ENCODE measurements around the gene EIF3K. TPM values are rescaled to one million over a fixed set of nuclear protein-coding genes. Genes with fewer than 3 reads are reported as not detected.
"Not testable (repeated sequence)": the region's sequence is repeated elsewhere in the genome, so short reads cannot be mapped to it uniquely, and the experiment has no call there.

EIF3K gene
- polyA plus RNA-seq (ENCODE audit: insufficient read length in 4 of 4) = 100 to 1,000 TPM; 307 to 353 (median 328) TPM

DNA sequence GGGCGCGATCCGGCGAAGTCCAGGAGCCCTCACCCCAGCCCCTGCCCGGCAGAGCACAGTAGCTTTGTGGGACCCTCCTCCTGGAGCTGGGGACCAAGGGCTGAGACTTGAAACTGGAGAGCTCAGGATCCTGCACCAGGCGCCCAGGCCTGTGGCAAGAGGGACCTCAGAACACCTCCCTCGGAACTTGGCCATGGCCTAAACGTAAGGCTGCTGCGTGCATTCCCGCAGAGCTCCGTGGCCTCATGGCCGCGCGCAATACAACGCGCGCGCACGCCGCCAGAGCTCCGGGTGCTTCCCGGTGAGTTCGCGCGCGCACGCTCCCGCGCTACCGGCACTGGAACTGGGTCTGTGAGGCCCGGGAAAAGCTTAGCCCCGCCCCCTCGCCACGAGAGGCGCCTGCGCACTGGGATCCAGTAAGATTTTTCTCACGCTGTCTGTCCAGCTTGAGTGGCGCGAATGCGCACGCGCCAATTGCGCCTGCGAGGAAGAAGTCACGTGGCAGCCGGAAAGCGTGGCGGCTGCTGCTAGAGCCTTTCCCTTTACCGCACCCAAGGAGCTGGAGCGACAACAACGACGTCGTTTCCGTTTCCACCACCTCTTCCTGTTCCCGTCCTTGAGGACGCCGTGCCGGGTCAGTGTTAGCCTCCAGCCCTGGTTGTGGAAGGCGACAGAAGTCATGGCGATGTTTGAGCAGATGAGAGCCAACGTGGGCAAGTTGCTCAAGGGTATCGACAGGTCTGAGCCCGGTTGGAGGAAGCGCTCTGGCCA, at the start of gene EIF3K:
Gene EIF3K (plus strand): TSS at position 599 of the 771 bp plus-strand sequence. CDS start 81 bp downstream, at position 680.
- peak; percentile 96 to 100 (median 98) for DNase-seq (ENCODE audit: low read depth in 4 of 4, low spot score in 3 of 4)

- no peak for DNase-seq (ENCODE audit: low read depth in 4 of 4, low spot score in 3 of 4)
Measured at GRCh38 chr19:38569368-38569983, 49.5 kb upstream of the EIF3K start.

DNA sequence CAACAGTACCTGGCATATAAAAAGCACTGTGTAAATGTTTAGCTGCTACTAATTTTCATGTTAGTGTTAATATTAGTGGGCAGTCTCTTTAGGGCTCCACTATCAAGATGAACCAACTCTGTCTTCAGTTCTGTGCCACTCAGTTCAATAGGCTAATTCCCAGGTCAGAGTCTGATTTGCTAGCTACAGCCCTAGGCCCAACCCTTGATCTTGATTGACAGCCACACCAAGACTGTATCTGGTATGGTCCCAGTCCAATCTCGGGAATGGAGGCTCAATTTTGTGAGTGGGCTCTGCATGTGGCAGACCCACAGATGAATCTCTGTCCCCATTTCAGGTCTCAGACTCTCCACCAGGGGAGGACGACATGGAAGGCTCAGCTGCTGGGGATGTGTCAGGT, 47.3 kb upstream of the EIF3K start:
- no peak for DNase-seq (ENCODE audit: low read depth in 4 of 4, low spot score in 3 of 4)

DNA sequence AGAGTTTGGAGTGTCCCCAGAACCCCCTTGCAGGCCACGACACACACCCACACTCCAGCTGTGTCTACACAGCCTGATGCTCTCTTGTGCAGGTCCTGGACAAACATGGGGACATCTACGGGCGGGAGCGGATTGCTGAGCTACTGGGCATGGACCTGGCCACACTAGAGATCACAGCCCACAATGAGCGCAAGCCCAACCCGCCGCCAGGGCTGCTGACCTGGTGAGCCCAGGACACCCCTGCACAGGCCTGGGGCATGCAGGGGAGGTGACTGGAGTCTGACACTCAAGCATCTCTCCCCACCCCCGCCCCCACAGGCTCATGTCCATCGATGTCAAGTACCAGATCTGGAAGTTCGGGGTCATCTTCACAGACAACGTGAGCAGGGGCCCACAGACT, 41.2 kb upstream of the EIF3K start:
- no peak for DNase-seq (ENCODE audit: low read depth in 4 of 4, low spot score in 3 of 4)

DNA sequence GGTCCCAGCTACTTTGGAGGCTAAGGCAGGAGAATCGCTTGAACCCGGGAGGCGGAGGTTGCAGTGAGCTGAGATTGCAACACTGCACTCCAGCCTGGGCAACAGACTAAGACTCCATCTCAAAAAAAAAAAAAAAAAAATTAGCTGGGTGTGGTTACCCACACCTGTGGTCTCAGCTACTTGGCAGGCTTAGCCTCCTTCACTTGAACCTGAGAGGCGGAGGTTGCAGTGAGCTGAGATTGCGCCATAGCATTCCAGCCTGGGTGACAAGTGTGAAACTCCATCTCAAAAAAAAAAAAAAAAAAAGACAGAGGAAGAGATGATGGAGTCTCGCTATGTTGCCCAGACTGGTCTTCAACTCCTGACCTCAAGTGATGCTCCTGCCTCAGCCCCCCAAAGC, 39.7 kb upstream of the EIF3K start:
- DNase-seq (ENCODE audit: low read depth in 4 of 4, low spot score in 3 of 4) = not testable (repeated sequence)

GRCh38 chr19:38580080-38580479, 38.9 kb upstream of the EIF3K start:
- no peak for DNase-seq (ENCODE audit: low read depth in 4 of 4, low spot score in 3 of 4)

- no peak for DNase-seq (ENCODE audit: low read depth in 4 of 4, low spot score in 3 of 4)
Measured at GRCh38 chr19:38583219-38583984, 35.6 kb upstream of the EIF3K start.

- no peak for DNase-seq (ENCODE audit: low read depth in 4 of 4, low spot score in 3 of 4)
Measured at GRCh38 chr19:38583985-38584305, 35.0 kb upstream of the EIF3K start.

DNA sequence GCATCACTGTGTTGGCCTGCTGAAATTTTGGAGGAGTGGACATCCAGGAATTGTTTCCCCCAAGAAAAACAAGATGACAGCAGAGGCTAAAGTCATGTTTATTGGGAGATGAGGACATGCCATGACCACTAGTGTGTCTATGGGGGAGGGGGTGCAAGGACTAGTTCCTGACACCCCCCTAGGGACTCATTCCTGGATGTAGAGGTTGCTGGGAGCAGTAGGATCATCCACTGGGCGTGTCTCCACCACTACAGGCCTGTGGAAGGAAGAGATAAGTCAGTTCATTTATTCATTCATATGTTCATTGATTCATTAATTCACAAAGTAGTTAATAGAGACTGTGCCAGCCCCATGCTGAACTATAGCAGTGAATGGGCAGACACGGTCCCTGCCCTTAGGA, 31.4 kb upstream of the EIF3K start:
- DNase-seq (ENCODE audit: low read depth in 4 of 4, low spot score in 3 of 4) = no peak

- DNase-seq (ENCODE audit: low read depth in 4 of 4, low spot score in 3 of 4) = no peak
Measured at GRCh38 chr19:38588041-38588440, 30.9 kb upstream of the EIF3K start.

GRCh38 chr19:38592940-38593339, 26.0 kb upstream of the EIF3K start:
- no peak for DNase-seq (ENCODE audit: low read depth in 4 of 4, low spot score in 3 of 4)

- peak in 3 of 4 donors; percentile 33 to 45 (median 44) for DNase-seq (ENCODE audit: low read depth in 4 of 4, low spot score in 3 of 4)
Measured at GRCh38 chr19:38596057-38596981, 22.7 kb upstream of the EIF3K start.

GRCh38 chr19:38597075-38597474, 21.9 kb upstream of the EIF3K start:
- DNase-seq (ENCODE audit: low read depth in 4 of 4, low spot score in 3 of 4) = no peak

DNA sequence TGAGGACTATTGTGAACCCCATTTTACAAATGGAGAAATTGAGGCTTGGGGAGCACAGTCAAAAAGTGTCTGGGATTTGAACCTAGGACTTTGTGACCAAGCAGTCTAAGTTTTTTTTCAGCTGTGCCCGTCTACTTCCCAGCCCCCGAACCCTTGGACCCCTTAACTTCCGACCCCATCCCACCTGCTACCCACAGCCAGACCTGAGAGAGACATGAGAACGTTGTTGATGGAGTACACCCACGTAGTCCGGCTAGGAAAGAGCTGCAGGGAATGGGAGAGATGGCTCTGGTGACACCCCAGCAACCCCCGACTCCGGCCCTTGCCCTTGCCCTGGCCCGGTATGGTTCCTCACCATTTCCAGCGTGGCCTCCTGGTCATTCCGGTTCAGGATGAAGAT, 19.3 kb upstream of the EIF3K start:
- no peak for DNase-seq (ENCODE audit: low read depth in 4 of 4, low spot score in 3 of 4)

- not testable (repeated sequence) for DNase-seq (ENCODE audit: low read depth in 4 of 4, low spot score in 3 of 4)
Measured at GRCh38 chr19:38602856-38603255, 16.1 kb upstream of the EIF3K start.

DNA sequence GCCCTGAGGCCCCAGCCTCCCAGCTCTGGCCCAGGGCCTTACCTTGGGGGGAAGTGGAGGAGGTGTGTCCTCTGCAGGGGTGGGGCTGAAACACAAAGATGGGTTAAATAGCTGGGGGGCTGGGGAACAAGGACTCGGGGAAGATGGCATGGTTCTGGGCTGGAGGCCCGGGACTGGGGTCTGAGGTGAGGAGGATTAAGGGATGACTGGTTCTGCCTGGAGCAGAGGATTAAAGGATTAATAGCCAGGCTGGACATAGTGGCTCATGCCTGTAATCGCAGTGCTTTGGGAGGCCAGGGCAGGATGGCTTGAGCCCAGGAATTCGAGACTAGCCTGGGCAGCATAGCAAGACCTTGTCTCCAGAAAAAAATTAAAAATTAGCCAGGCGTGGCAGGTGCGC, 12.9 kb upstream of the EIF3K start:
- no peak for DNase-seq (ENCODE audit: low read depth in 4 of 4, low spot score in 3 of 4)

DNA sequence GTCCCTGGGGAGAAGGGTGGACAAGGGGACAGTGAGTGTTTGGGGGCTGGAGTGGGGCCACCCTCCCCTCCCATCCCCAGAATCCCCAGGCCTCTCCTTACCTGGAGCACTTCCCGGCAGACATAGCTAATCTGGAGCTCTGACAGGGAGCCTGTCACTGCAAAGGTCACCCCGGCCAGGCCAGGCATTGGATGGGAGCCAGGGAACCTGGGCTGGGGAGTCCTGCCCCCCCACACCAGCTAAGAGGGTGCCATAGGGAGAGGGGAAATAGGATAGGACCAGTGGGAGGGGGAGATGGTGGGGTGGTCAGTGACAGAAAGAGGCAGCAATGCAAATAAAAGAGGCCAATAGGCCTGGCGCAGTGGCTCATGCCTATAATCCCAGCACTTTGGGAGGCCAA, 4.7 kb upstream of the EIF3K start:
- DNase-seq (ENCODE audit: low read depth in 4 of 4, low spot score in 3 of 4) = no peak

DNA sequence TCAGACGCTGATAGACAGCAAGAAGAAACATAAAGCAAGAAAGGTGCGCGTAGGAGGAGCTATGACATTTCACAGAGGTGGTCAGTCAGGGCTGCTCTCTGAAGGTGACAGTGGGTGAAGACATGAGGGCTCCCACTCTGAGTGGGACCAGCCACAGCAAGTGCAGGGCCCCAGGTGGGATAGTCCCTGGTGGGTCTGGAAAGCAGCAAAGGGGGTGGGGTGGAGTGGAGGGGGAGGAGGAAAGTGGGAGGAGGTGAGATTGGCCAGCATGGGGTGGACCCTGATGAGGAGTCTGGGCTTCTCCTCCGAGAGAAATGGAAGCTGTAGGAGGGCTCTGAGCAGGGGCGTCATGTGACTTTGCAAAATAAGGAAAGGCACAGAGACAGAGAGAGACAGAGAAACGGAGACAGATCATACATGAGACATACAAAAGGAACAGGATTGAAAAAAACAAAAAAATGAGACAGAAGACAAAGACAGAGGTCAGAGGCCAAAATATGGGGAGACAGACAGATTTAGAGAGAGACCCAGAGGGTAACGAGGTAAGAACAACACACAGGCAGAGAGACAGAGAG, 3.9 kb upstream of the EIF3K start:
- no peak for DNase-seq (ENCODE audit: low read depth in 4 of 4, low spot score in 3 of 4)

GRCh38 chr19:38616265-38616664, 2.7 kb upstream of the EIF3K start:
- DNase-seq (ENCODE audit: low read depth in 4 of 4, low spot score in 3 of 4) = no peak

DNA sequence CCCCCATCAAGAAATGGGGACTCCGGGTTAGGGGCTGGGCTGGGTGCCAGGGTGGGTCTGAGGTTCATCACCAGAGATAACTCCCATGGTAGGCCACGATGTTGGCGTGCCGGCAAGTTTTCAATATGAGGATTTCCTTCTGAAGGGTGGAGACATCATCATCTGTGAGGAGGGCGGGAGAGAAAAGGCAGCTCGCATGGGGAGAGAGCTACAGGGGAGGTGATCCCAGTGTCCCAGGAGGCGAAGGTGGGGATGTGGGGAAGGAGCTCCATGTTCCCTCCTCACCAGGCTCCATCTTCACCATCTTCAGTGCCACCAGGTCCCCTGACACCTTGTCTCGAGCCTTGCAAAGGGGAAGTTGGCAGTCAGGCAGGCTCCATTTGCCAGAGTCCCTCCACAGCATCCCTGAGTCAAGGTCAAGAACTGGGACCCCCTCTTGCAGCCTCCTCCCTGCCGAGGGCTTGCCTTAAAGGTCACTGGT, 1.7 kb upstream of the EIF3K start:
- DNase-seq (ENCODE audit: low read depth in 4 of 4, low spot score in 3 of 4) = no peak

Data from right renal pelvis (tissue), 4 donors.